ENCODE measurements around the gene ADAMTS5.

Gene ADAMTS5

DNA sequence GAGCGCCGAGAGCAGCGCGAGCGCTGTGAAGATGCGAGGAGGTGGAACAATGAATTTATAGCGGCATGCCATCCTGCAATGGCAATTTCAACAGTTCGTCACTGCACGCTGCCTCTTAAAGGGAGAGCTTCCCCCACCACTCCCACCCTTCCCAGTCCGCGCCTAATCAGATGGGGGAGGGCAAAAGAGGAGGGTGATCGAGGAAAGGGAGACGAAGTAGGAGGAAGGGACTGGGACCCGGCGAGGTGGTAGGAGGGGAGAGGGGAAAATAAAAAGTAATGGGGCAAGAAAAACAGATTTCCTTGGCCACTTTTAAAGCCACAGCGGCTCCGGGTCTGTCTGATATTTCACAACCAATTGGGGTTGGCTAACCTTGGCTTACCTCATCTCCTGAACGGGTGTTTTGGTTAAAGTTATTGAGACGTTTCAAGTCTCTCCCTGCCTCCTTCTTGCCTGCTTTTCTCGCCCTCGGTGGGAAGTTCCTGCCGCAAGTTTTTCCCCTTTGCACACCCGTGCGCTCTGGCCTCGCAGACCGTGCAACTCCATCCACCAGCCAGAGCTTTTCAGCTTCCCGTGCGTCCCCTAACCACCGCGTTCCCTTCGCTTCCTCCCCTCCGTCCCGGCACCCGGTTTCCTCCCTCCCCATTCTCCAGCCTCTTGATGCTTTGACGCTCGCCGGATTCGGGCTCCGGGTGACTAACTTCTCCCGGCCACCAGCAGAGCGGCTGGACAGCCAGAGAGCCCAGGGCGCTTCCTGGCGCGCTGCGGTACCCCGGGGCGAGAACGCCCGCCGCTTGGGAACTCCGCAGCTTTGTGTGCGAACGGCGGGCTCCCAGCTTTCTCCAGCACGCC is at the start of gene ADAMTS5:
Gene ADAMTS5 (minus strand): TSS at position 27 of the 852 bp plus-strand sequence. CDS start 697 bp downstream, outside the sequence.
- no peak for DNase-seq

- no peak for DNase-seq
Observed at GRCh38 chr21:27001526-27001925, 34.6 kb upstream of the ADAMTS5 start.

- no peak for DNase-seq
Observed at GRCh38 chr21:26983576-26983975, 16.7 kb upstream of the ADAMTS5 start.

DNA sequence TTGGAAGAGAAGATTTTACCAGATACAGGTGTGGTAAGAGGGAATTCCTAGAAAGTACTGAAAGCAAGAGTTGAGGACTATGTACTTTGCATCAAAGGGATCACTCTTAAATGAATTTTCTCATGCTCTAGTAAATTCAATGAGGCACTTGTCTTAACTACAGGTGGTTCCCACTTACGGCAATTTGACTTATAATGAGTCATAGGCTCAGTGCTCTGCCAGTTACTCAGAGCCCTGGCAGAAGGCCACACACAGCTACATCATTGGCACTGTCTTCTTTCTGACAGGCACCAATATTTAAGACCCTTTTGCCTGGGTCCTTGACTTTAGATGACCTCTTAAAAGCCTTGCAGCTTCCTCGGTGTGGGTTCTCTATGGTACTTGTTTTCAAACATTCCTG is 15.9 kb upstream of the ADAMTS5 start:
- DNase-seq, result no peak

GRCh38 chr21:26977746-26978145 is 10.9 kb upstream of the ADAMTS5 start:
- DNase-seq, result no peak

DNA sequence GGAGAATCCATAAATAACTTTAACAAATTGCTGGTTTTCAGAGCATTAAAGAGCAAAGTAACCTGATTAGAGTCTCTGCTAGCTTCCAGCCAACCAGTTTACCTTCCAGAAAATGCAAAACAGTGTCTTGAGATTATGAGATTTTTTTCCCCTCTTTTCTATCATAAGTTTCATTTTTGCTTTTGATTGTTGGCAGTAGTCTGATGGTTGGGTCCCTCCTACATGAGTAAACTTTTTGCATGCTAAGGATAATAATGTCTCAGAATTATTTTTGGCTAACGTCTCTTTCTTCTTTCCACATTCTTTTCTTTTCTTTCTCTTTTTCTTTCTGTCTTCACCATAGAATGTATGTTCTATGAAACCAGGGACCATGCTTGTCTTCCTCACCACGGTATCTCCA is 6.3 kb upstream of the ADAMTS5 start:
- DNase-seq, result no peak

DNA sequence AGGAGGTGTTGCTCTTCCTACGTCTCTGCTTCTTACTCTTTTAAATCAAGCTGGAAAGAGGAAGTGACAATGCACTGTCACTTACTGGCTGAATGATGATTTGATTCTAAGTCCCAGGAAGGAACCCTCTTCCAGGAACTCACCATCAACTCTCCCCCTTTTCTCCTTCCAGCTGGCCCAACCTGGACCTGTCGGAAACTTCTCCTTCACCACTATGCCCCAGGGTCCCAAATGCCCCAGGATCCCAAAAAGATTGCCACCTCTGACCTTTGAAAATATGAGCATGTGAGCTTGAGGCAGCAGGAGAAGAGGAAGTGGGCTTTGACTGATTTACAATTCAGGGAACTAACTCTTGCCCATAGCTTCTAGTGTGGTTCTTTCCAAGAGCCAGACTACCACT is 5.3 kb upstream of the ADAMTS5 start:
- DNase-seq, result no peak

GRCh38 chr21:26969971-26970725 is 3.3 kb upstream of the ADAMTS5 start:
- no peak for DNase-seq

DNA sequence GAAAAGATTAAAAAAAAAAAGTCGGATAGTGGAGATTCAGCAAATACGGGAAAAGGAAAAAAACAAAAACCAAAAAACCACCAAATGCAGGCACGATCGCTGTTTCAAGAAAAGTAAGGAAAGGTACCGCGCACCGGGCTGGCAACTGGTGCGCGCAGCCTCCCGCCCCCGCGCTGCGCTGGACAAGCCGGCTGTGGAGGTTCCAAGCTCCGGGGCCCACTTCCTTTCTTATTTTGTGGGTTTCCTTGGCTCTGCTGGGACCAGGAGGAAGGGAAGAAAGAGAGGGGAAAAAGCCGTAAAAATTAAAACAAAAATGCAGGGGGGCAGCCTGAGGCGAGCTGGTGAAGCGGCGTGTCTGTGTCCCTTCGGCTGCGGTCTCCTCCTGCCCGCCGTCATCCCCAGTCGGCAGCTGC is 233 bp downstream of the ADAMTS5 start:
- no peak for DNase-seq

GRCh38 chr21:26965907-26966581 is 844 bp downstream of the ADAMTS5 start:
- no peak for DNase-seq

GRCh38 chr21:26965040-26965906 is 1.6 kb downstream of the ADAMTS5 start:
- DNase-seq, result no peak

GRCh38 chr21:26964170-26964778 is 2.6 kb downstream of the ADAMTS5 start:
- DNase-seq, result no peak

- DNase-seq, result no peak
Observed at GRCh38 chr21:26962621-26963181, 4.2 kb downstream of the ADAMTS5 start.

GRCh38 chr21:26961698-26962097 is 5.2 kb downstream of the ADAMTS5 start:
- DNase-seq, result no peak

GRCh38 chr21:26958788-26959187 is 8.1 kb downstream of the ADAMTS5 start:
- DNase-seq, result no peak

DNA sequence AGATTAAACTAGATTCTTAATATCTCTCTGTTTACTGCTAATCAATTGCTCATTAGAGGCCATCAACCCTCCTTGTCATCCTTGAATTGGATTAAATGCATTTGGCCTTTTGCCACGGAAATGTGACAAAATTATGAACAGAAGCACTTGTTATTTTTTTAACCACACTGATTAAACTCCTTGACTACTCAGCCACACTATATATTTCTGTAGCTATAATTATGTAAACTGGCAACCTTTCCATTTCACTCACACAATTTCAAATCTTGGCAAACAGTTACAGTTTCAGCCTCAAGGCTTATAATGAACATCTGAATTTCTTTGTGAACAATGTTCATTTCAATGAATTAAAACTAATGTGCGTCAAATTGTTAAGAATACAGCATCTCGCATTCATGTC is 10.1 kb downstream of the ADAMTS5 start:
- no peak for DNase-seq

DNA sequence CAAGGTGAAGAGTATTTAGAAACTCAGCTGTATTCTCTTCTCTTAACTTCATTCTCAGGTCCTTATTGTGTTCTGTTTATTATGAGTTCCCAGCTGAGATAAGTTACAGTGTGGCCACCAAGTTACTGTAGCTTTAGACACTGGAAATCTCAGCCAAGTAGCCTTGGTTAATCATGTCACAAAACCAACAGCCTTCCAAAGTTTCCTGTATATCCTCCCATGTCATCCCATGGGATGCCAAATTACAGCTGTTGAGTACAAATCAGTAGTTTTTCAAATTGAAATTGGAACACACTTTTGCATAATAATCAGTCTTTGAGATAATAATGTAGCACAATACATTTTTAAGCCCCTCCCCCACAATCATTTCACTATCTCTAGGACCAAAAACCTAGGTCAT is 10.7 kb downstream of the ADAMTS5 start:
- no peak for DNase-seq

DNA sequence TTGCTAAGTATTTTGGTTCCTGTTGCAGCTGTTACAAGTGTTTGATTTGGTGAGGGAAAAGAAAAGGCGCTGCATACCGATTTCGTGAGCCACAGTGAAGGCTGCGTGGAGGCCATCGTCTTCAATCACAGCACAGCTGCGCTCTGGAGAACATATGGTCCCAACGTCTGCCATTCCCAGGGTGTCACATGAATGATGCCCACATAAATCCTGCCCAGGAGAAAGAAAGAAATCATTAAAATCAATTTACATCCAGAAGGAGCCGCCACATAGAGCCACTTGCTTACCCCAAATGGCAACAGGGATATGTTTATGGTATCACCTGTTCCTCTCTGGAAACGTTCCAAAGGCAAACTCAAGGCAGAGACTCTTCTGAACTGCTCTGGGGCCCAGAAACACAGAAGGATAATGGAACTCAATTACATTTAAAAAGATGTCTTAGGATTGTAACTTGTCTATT is 12.2 kb downstream of the ADAMTS5 start:
- no peak for DNase-seq

GRCh38 chr21:26952374-26953066 is 14.4 kb downstream of the ADAMTS5 start:
- no peak for DNase-seq

DNA sequence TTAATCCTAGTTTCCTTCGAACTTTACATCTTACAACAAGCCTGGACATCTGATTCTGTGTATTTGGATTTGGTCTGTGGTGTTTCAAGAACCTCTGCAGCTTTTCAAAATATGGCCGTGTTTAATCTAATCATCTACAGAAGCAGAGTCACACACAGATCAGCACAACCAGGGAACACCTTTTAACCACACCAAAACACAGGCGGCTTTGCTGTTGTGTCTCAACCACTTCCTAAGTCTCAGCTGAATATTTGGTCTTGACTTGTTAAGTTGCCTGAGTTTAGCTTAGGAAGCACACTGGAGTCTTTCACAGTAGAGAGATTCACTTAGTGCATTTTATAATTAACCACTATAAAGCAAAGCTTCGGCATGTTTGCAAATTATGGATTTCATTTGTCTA is 17.1 kb downstream of the ADAMTS5 start:
- DNase-seq, result no peak

DNA sequence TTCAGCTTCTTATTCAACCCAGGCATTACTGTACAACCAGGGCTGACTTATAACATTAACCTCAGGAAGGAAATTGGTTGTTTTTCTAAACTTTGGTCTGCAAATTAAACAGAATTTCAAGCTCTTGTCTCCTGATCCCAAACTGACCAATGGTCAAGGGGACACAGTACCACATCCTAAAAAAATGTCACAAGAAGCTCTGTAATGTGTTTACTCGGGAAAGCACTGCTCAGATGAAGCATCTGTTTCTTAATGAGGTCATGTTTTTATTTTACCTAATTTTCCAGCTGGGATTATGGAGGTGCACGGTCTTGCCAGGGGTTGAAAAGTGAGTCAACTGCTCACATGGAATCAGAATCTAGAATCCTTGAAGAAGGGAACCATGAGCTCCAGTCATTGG is 18.7 kb downstream of the ADAMTS5 start:
- no peak for DNase-seq
